Fibroblast of lung (primary cell): ENCODE data around the gene MAGI2. TPM values are rescaled to one million over a fixed set of nuclear protein-coding genes. Genes with fewer than 3 reads are reported as not detected.

Experiments used
- DNase-seq, 2 donors: peaks; one replicate each; pipeline versions ENCODE4 v3.0.0 to v3.0.0-alpha.2; 2010; ENCODE audit warnings: low read depth in 2 of 2
- H2AFZ ChIP-seq: 2 replicates; pipeline ENCODE4 v1.5.1; 2012; ENCODE audit warnings: low read length, control low read depth, inconsistent platforms
- H3K27ac ChIP-seq: 2 replicates; pipeline ENCODE4 v1.5.1; 2011; ENCODE audit warnings: low read length, control low read depth; ENCODE audit not compliant: insufficient read depth
- H3K27me3 ChIP-seq: 2 replicates; pipeline ENCODE4 v1.5.1; 2011; ENCODE audit warnings: mild to moderate bottlenecking, low read length; ENCODE audit not compliant: control insufficient read depth, insufficient read depth
- H3K36me3 ChIP-seq: 2 replicates; pipeline ENCODE4 v1.5.1; 2011; ENCODE audit warnings: low read length; ENCODE audit not compliant: control insufficient read depth, insufficient read depth
- H3K4me1 ChIP-seq: 2 replicates; pipeline ENCODE4 v1.5.1; 2011; ENCODE audit warnings: low read length; ENCODE audit not compliant: control insufficient read depth, insufficient read depth; ENCODE audit errors: extremely low read depth
- H3K4me2 ChIP-seq: 2 replicates; pipeline ENCODE4 v1.5.1; 2011; ENCODE audit warnings: low read length, control low read depth; ENCODE audit not compliant: insufficient read depth; ENCODE audit errors: extremely low read depth
- H3K4me3 ChIP-seq, 4 experiments: fragments of 200-600 bp in 1 of 4; sonication (generic) in 1 of 4; replicated peaks in 1 of 4; 2 replicates each; pipeline ENCODE4 v1.5.1; 2011 to 2016; ENCODE audit warnings: low read length in 4 of 4, low read depth in 3 of 4, mild to moderate bottlenecking in 3 of 4, control low read depth in 2 of 4, inconsistent platforms in 1 of 4, mixed read lengths in 1 of 4; ENCODE audit not compliant: insufficient read depth in 1 of 4; ENCODE audit errors: control extremely low read depth in 1 of 4
- H3K79me2 ChIP-seq: 2 replicates; pipeline ENCODE4 v1.5.1; 2012; ENCODE audit warnings: mild to moderate bottlenecking, low read length, inconsistent platforms; ENCODE audit not compliant: control insufficient read depth, insufficient read depth
- H3K9ac ChIP-seq: 2 replicates; pipeline ENCODE4 v1.5.1; 2011; ENCODE audit warnings: mild to moderate bottlenecking, low read length, control low read depth; ENCODE audit not compliant: insufficient read depth
- H3K9me3 ChIP-seq: 2 replicates; pipeline ENCODE4 v1.5.1; 2012; ENCODE audit warnings: low read depth, low read length; ENCODE audit not compliant: control insufficient read depth, insufficient read depth
- H4K20me1 ChIP-seq: 2 replicates; pipeline ENCODE4 v1.5.1; 2011; ENCODE audit warnings: low read length; ENCODE audit not compliant: control insufficient read depth, insufficient read depth; ENCODE audit errors: extremely low read depth
- CTCF ChIP-seq, 2 donors: IDR thresholded peaks in 1 of 2; conservative IDR thresholded peaks in 1 of 2; 1 replicate in 1 of 2; 2 replicates in 1 of 2; pipeline ENCODE4 v1.5.1; 2011 to 2012; ENCODE audit warnings: low read length in 2 of 2, control low read depth in 1 of 2, inconsistent platforms in 1 of 2, low read depth in 1 of 2, mild to moderate bottlenecking in 1 of 2
- EZH2 ChIP-seq: IDR thresholded peaks from 2 replicates; pipeline ENCODE4 v1.5.1; 2012; ENCODE audit warnings: low read length, control low read depth, mild to moderate bottlenecking; ENCODE audit errors: missing control alignments
- polyA plus RNA-seq, 2 donors: library from polyadenylated mRNA; depleted of rRNA in 1 of 2; stranded (reverse) in 1 of 2; unstranded in 1 of 2; fragments of >200 nt; gene quantifications; 2 replicates each; pipeline ENCODE4 v1.2.1, GENCODE V29; 2011 to 2012; ENCODE audit warnings: missing spikeins in 1 of 2
- total RNA-seq: library from RNA; depleted of rRNA; stranded (reverse); fragments of >200 nt; gene quantifications from 2 replicates; pipeline ENCODE4 v1.2.1, GENCODE V29; 2014

The MAGI2 gene
- total and polyA plus RNA-seq, 2 donors (not counting 1 experiment from before 2014, with no cell fraction given), result 1.8 to 17.0 TPM

GRCh38 chr7:78033410-78033809 lies 1420.1 kb downstream of the MAGI2 start:
- H3K27ac ChIP-seq, result no peak overlapping the region
- no peaks in the 10 kb centered on the region for H4K20me1 ChIP-seq
- H3K4me1 ChIP-seq, result no peaks in the 10 kb centered on the region
- H3K27me3 ChIP-seq, result peaks cover 3% of the 10 kb centered on the region
- H3K36me3 ChIP-seq, result no peaks in the 10 kb centered on the region
- DNase-seq, result no peak
- H3K79me2 ChIP-seq, result no peaks in the 10 kb centered on the region
- no peak overlapping the region for H3K9ac ChIP-seq
- no peaks in the 10 kb centered on the region for H3K9me3 ChIP-seq
- no peak overlapping the region for H3K4me2 ChIP-seq
- TF ChIP-seq CTCF (conservative IDR thresholded peaks at IDR 0.05 in 1 of 2, IDR thresholded peaks at IDR 0.05 in 1 of 2; ENCODE audit: low read depth in 1 of 2, low read length in 2 of 2) (no peak), EZH2 (no peak)
- no peak overlapping the region for H2AFZ ChIP-seq
- H3K4me3 ChIP-seq, result no peak overlapping the region

- Histone ChIP-seq H4K20me1 (no peaks in the 10 kb centered on the region), H3K4me2 (no peak overlapping the region), H3K4me1 (no peaks in the 10 kb centered on the region), H2AFZ (no peak overlapping the region), H3K4me3 (no peak overlapping the region), H3K79me2 (no peaks in the 10 kb centered on the region), H3K36me3 (no peaks in the 10 kb centered on the region), H3K27me3 (no peaks in the 10 kb centered on the region), H3K9me3 (no peaks in the 10 kb centered on the region), H3K9ac (no peak overlapping the region), H3K27ac (no peak overlapping the region)
- no peak for DNase-seq
- no peak for TF ChIP-seq EZH2
- TF ChIP-seq CTCF (conservative IDR thresholded peaks at IDR 0.05 in 1 of 2, IDR thresholded peaks at IDR 0.05 in 1 of 2; ENCODE audit: low read depth in 1 of 2, low read length in 2 of 2), result no peak
Measured at GRCh38 chr7:78026492-78026891, 1427.0 kb downstream of the MAGI2 start.

GRCh38 chr7:78024591-78024990 lies 1428.9 kb downstream of the MAGI2 start:
- H3K79me2 ChIP-seq, result no peaks in the 10 kb centered on the region
- no peaks in the 10 kb centered on the region for H3K36me3 ChIP-seq
- H4K20me1 ChIP-seq, result no peaks in the 10 kb centered on the region
- H3K27me3 ChIP-seq, result no peaks in the 10 kb centered on the region
- peaks cover 6% of the 10 kb centered on the region for H3K4me1 ChIP-seq
- H3K27ac ChIP-seq, result no peak overlapping the region
- no peak overlapping the region for H3K4me2 ChIP-seq
- no peak overlapping the region for H3K9ac ChIP-seq
- no peak for DNase-seq
- TF ChIP-seq EZH2 (no peak), CTCF (conservative IDR thresholded peaks at IDR 0.05 in 1 of 2, IDR thresholded peaks at IDR 0.05 in 1 of 2; ENCODE audit: low read depth in 1 of 2, low read length in 2 of 2) (no peak)
- no peaks in the 10 kb centered on the region for H3K9me3 ChIP-seq
- no peak overlapping the region for H3K4me3 ChIP-seq
- H2AFZ ChIP-seq, result no peak overlapping the region
